Osteocyte (in vitro differentiated cells): ENCODE results near the gene TLN1. TPM values are rescaled to one million over a fixed set of nuclear protein-coding genes. Genes with fewer than 3 reads are reported as not detected.

Experiments
- DNase-seq: peaks from one replicate; pipeline ENCODE4 v3.0.0; 2021; ENCODE audit warnings: mixed read lengths; ENCODE audit not compliant: unreplicated experiment; ENCODE audit errors: extremely low spot score
- H3K27ac Mint-ChIP-seq: one replicate; pipeline ENCODE4 v1.8.0; 2021; ENCODE audit warnings: mild to moderate bottlenecking, mixed read lengths; ENCODE audit not compliant: unreplicated experiment
- H3K27me3 Mint-ChIP-seq: one replicate; pipeline ENCODE4 v1.8.0; 2021; ENCODE audit warnings: mixed read lengths; ENCODE audit not compliant: unreplicated experiment
- H3K36me3 Mint-ChIP-seq: one replicate; pipeline ENCODE4 v1.8.0; 2021; ENCODE audit warnings: mixed read lengths; ENCODE audit not compliant: unreplicated experiment
- H3K4me1 Mint-ChIP-seq: one replicate; pipeline ENCODE4 v1.8.0; 2021; ENCODE audit warnings: mixed read lengths; ENCODE audit not compliant: unreplicated experiment
- H3K4me3 Mint-ChIP-seq: one replicate; pipeline ENCODE4 v1.8.0; 2021; ENCODE audit warnings: mild to moderate bottlenecking, moderate library complexity, mixed read lengths; ENCODE audit not compliant: unreplicated experiment
- H3K9me3 Mint-ChIP-seq: one replicate; pipeline ENCODE4 v1.8.0; 2021; ENCODE audit warnings: mixed read lengths; ENCODE audit not compliant: unreplicated experiment
- CTCF ChIP-seq: fragments of 200-600 bp; sonication (generic); IDR thresholded peaks from 2 replicates; pipeline ENCODE4 v1.5.0; 2021; ENCODE audit warnings: antibody characterized with exemption, mild to moderate bottlenecking, moderate library complexity
- microRNA-seq: library from miRNA; unstranded; fragments of <30 nt; microRNA quantifications from one replicate; pipeline ENCODE4 v1.1.0, GENCODE V29; 2020; ENCODE audit not compliant: unreplicated experiment
- total RNA-seq: library from RNA; stranded (reverse); gene quantifications from 2 replicates; pipeline ENCODE4 v1.2.1, GENCODE V29; 2021

TLN1 gene
- total RNA-seq, 1 donor from 2014 or later: 439 TPM

- no peaks in the 10 kb centered on the region for H3K27me3 Mint-ChIP-seq
- H3K36me3 Mint-ChIP-seq: no peaks in the 10 kb centered on the region
- no peak overlapping the region for H3K27ac Mint-ChIP-seq
- no peaks in the 10 kb centered on the region for H3K9me3 Mint-ChIP-seq
- peaks cover 9% of the 10 kb centered on the region for H3K4me1 Mint-ChIP-seq
- DNase-seq: no peak
- no peak for TF ChIP-seq CTCF
- no peak overlapping the region for H3K4me3 Mint-ChIP-seq
Observed at GRCh38 chr9:35649431-35650340, 82.3 kb downstream of the TLN1 start.

Small RNA genes lying within 50 kb of the gene (microRNA-seq; reads per million reads assigned to microRNA genes)
- gene MIR6852 (1.6 reads per million), gene MIR6853 (not detected)

Other genes starting within 250 kb of the TLN1 start
- 59.4 and 67.1 TPM in 2 replicates for gene RUSC2, start 242.1 kb downstream of the TLN1 start, total RNA-seq
- gene TESK1, start 126.9 kb downstream of the TLN1 start, total RNA-seq: 44.4 and 53.5 TPM in 2 replicates
- gene CD72, start 113.8 kb downstream of the TLN1 start, total RNA-seq: 0.57 and 0.91 TPM in 2 replicates
- not detected in 2 replicates for gene SIT1, start 81.3 kb downstream of the TLN1 start, total RNA-seq
- gene RMRP, start 74.2 kb downstream of the TLN1 start, total RNA-seq: 14,337 and 15,426 TPM in 2 replicates
- 30.0 and 31.3 TPM in 2 replicates for gene CCDC107, start 73.9 kb downstream of the TLN1 start, total RNA-seq
- gene ARHGEF39, start 67.0 kb downstream of the TLN1 start, total RNA-seq: 0.86 and 1.6 TPM in 2 replicates
- not detected in 2 replicates for gene CA9, start 58.3 kb downstream of the TLN1 start, total RNA-seq
- 476 and 515 TPM in 2 replicates for gene TPM2, start 42.3 kb downstream of the TLN1 start, total RNA-seq
- gene CREB3, start 471 bp upstream of the TLN1 start, total RNA-seq: 39.0 and 45.4 TPM in 2 replicates
- gene GBA2, start 17.0 kb upstream of the TLN1 start, total RNA-seq: 64.0 and 69.8 TPM in 2 replicates
- 35.9 and 38.4 TPM in 2 replicates for gene RGP1, start 17.1 kb upstream of the TLN1 start, total RNA-seq
- gene MSMP, start 22.1 kb upstream of the TLN1 start, total RNA-seq: 0.56 TPM in 1 of 2 replicates, not detected in the other
- gene NPR2, start 59.4 kb upstream of the TLN1 start, total RNA-seq: 26.8 and 28.1 TPM in 2 replicates
- gene SPAG8, start 80.1 kb upstream of the TLN1 start, total RNA-seq: 2.4 TPM in 2 replicates
- 35.4 and 36.0 TPM in 2 replicates for gene HINT2, start 82.8 kb upstream of the TLN1 start, total RNA-seq
- gene FAM221B, start 96.5 kb upstream of the TLN1 start, total RNA-seq: not detected in 2 replicates
- 25.6 and 29.9 TPM in 2 replicates for gene TMEM8B, start 97.0 kb upstream of the TLN1 start, total RNA-seq
- gene OR13J1, start 138.2 kb upstream of the TLN1 start, total RNA-seq: not detected in 2 replicates
- gene HRCT1, start 174.0 kb upstream of the TLN1 start, total RNA-seq: 3.0 and 3.7 TPM in 2 replicates
- gene SPAAR, start 177.3 kb upstream of the TLN1 start, total RNA-seq: 0.56 TPM in 1 of 2 replicates, not detected in the other
- gene OR2S2, start 226.0 kb upstream of the TLN1 start, total RNA-seq: not detected in 2 replicates